ENCODE data around the gene NUP98.

The NUP98 gene

DNA sequence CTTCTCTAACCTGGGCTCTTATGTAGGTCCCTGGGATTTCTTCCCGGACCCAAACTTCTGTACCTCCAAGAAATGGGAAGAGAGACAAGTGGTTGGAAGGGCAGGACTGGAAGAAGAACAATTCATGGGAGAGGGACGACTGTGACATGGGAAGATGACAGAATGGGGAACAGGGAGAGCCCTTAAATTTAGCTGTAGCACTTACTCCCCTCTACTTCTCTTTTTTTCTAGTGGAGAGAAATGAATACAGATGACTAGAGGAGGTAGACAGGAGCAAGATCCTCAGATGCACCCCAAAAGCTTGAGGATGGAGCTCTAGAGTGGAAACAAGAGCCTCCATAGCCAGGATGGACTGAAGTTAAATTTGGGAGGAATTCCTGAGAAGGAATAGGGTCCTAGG is 41.1 kb upstream of the NUP98 start:
- H3K27ac ChIP-seq, result no peak overlapping the region
- no peak overlapping the region for H3K4me3 ChIP-seq
- H3K9ac ChIP-seq (ENCODE audit: insufficient read length), result no peak overlapping the region
- H3K36me3 ChIP-seq (ENCODE audit: insufficient read depth, low read length), result peaks cover 6% of the 10 kb centered on the region; the same call in 1 of the 2 replicates
- DNase-seq (ENCODE audit: low read depth, low spot score), result no peak
- TF ChIP-seq EZH2 (IDR thresholded peaks at IDR 0.05) (no peak), FOXP2 (optimal IDR thresholded peaks at IDR 0.05; ENCODE audit: control extremely low read depth, extremely low read length, insufficient read depth) (no peak), POLR2AphosphoS5 (IDR thresholded peaks at IDR 0.05; ENCODE audit: borderline replicate concordance, low read depth, low read length) (no peak)
- H3K9me3 ChIP-seq (ENCODE audit: low read depth, low read length), result no peaks in the 10 kb centered on the region

DNA sequence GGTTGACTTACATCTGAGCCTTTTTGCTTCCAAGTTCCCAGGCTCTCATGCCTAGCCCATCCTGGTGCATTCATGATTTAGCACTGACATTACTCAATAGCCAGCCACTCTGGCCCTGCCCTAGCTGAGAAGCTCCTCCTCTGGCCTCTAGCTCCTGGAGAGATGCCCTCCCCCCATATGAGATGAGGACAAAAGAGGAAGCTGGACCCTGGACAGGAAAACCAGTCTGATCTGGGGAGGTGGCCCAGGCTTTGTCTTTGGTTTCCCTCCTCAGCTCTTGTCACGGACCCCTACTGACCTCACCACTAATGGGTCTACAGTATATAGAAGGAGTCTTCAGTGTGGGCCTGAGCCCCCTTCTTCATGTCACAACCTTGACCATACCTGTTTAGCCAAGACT is 40.4 kb upstream of the NUP98 start:
- no peak overlapping the region for H3K4me3 ChIP-seq
- H3K9ac ChIP-seq (ENCODE audit: insufficient read length), result no peak overlapping the region
- peaks cover 6% of the 10 kb centered on the region; the same call in 1 of the 2 replicates for H3K36me3 ChIP-seq (ENCODE audit: insufficient read depth, low read length)
- H3K9me3 ChIP-seq (ENCODE audit: low read depth, low read length), result no peaks in the 10 kb centered on the region
- no peak for DNase-seq (ENCODE audit: low read depth, low spot score)
- H3K27ac ChIP-seq, result no peak overlapping the region
- TF ChIP-seq POLR2AphosphoS5 (IDR thresholded peaks at IDR 0.05; ENCODE audit: borderline replicate concordance, low read depth, low read length) (no peak), EZH2 (IDR thresholded peaks at IDR 0.05) (no peak), FOXP2 (optimal IDR thresholded peaks at IDR 0.05; ENCODE audit: control extremely low read depth, extremely low read length, insufficient read depth) (no peak)

DNA sequence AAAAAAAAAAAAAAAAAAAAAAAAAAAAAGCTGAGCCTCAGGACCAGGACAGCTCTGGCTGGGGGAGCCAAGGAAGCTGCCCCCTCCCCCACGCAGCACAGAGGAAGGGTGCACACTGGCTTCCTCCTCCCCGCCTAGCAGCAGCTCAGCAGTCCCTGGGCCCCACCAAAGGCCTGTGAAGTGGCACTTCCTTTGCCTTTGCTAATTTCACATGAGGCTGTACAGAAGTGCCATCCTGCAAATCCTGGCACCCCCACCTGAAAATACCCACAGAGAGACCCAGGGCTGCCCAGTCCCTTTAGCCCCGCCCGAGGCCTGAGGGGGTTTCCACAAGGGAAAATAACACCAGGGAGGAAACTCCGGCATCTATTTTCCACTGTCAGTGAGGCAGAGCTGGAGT is 39.5 kb upstream of the NUP98 start:
- H3K9me3 ChIP-seq (ENCODE audit: low read depth, low read length), result no peaks in the 10 kb centered on the region
- no peak overlapping the region for H3K4me3 ChIP-seq
- TF ChIP-seq FOXP2 (optimal IDR thresholded peaks at IDR 0.05; ENCODE audit: control extremely low read depth, extremely low read length, insufficient read depth) (no peak), EZH2 (IDR thresholded peaks at IDR 0.05) (no peak), POLR2AphosphoS5 (IDR thresholded peaks at IDR 0.05; ENCODE audit: borderline replicate concordance, low read depth, low read length) (no peak)
- DNase-seq (ENCODE audit: low read depth, low spot score), result no peak
- H3K9ac ChIP-seq (ENCODE audit: insufficient read length), result no peak overlapping the region
- H3K36me3 ChIP-seq (ENCODE audit: insufficient read depth, low read length), result peaks cover 6% of the 10 kb centered on the region; the same call in 1 of the 2 replicates
- no peak overlapping the region for H3K27ac ChIP-seq

- Histone ChIP-seq H3K9ac (ENCODE audit: insufficient read length) (no peak overlapping the region), H3K36me3 (ENCODE audit: insufficient read depth, low read length) (peaks cover 9% of the 10 kb centered on the region; the same call in 1 of the 2 replicates), H3K27ac (no peak overlapping the region), H3K4me3 (no peak overlapping the region), H3K9me3 (ENCODE audit: low read depth, low read length) (no peaks in the 10 kb centered on the region)
- TF ChIP-seq EZH2 (IDR thresholded peaks at IDR 0.05) (no peak), POLR2AphosphoS5 (IDR thresholded peaks at IDR 0.05; ENCODE audit: borderline replicate concordance, low read depth, low read length) (no peak), FOXP2 (optimal IDR thresholded peaks at IDR 0.05; ENCODE audit: control extremely low read depth, extremely low read length, insufficient read depth) (no peak)
- DNase-seq (ENCODE audit: low read depth, low spot score), result no peak
Measured at GRCh38 chr11:3835751-3836150, 38.4 kb upstream of the NUP98 start.

DNA sequence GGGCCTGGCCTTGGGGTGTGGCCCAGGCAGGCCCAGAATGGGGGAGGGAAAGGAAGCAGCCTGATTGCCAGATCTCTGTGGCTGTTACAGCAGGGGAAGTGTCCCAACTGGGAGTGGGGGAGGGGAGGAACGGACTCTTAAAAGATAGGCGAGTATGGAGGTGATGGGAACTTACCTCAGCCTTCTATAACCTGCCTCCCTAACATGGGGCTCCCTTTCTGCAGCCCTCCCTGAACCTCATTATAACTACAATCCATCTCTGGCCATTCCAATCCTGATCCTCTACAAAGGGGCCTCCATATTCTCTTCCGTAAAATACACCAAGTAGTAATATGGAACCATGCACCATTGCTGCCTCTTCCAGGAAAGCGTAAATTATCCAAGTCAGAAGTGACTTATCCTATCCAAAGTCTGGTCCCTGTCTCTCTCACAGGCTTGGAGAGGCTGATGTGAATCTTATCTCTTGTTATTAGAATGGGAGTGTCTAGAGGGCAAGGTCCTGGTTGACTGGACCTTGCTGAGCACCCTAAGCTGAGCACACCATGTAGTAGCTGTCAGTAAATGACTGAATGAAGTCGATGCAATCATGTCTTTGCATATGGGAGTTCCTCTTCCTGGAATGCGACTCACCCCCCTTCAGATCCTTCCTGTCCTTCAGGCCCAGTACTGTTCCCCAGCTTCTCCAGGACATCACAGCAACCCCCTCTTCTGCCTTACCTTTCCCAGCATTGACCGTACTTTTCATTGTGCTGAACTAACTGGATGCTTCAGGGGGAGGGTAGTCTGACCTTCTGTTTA is 37.5 kb upstream of the NUP98 start:
- Histone ChIP-seq H3K36me3 (ENCODE audit: insufficient read depth, low read length) (peaks cover 14% of the 10 kb centered on the region; the same call in 1 of the 2 replicates), H3K9me3 (ENCODE audit: low read depth, low read length) (no peaks in the 10 kb centered on the region), H3K4me3 (no peak overlapping the region), H3K9ac (ENCODE audit: insufficient read length) (no peak overlapping the region), H3K27ac (no peak overlapping the region)
- no peak for DNase-seq (ENCODE audit: low read depth, low spot score)
- TF ChIP-seq EZH2 (IDR thresholded peaks at IDR 0.05), result no peak
- no peak for TF ChIP-seq POLR2AphosphoS5 (IDR thresholded peaks at IDR 0.05; ENCODE audit: borderline replicate concordance, low read depth, low read length)
- TF ChIP-seq FOXP2 (optimal IDR thresholded peaks at IDR 0.05; ENCODE audit: control extremely low read depth, extremely low read length, insufficient read depth), result no peak

DNA sequence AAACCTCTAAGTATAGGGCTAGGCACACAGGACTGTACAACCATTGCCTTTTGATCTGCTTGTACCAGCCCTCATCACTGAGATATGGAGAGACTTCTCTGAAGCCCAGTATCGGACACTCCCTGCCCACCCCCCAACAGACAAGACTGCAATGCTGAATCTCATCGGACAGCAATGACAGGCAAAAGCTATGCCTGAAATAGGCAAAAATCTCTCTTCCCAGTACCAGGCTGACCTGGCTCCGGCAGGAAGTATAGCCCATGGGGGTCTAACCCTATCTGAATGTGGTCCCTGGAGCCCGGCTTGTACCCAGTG is 37.0 kb upstream of the NUP98 start:
- Histone ChIP-seq H3K4me3 (no peak overlapping the region), H3K9me3 (ENCODE audit: low read depth, low read length) (no peaks in the 10 kb centered on the region), H3K9ac (ENCODE audit: insufficient read length) (no peak overlapping the region), H3K27ac (no peak overlapping the region), H3K36me3 (ENCODE audit: insufficient read depth, low read length) (peaks cover 15% of the 10 kb centered on the region; the same call in 1 of the 2 replicates)
- TF ChIP-seq FOXP2 (optimal IDR thresholded peaks at IDR 0.05; ENCODE audit: control extremely low read depth, extremely low read length, insufficient read depth), result no peak
- no peak for DNase-seq (ENCODE audit: low read depth, low spot score)

GRCh38 chr11:3833449-3833848 is 36.1 kb upstream of the NUP98 start:
- TF ChIP-seq FOXP2 (optimal IDR thresholded peaks at IDR 0.05; ENCODE audit: control extremely low read depth, extremely low read length, insufficient read depth), result no peak
- TF ChIP-seq EZH2 (IDR thresholded peaks at IDR 0.05), result no peak
- no peak for TF ChIP-seq POLR2AphosphoS5 (IDR thresholded peaks at IDR 0.05; ENCODE audit: borderline replicate concordance, low read depth, low read length)
- no peak overlapping the region for H3K9ac ChIP-seq (ENCODE audit: insufficient read length)
- no peak overlapping the region for H3K27ac ChIP-seq
- no peak overlapping the region for H3K4me3 ChIP-seq
- no peak for DNase-seq (ENCODE audit: low read depth, low spot score)
- H3K36me3 ChIP-seq (ENCODE audit: insufficient read depth, low read length), result peaks cover 15% of the 10 kb centered on the region; the same call in 1 of the 2 replicates
- H3K9me3 ChIP-seq (ENCODE audit: low read depth, low read length), result no peaks in the 10 kb centered on the region

DNA sequence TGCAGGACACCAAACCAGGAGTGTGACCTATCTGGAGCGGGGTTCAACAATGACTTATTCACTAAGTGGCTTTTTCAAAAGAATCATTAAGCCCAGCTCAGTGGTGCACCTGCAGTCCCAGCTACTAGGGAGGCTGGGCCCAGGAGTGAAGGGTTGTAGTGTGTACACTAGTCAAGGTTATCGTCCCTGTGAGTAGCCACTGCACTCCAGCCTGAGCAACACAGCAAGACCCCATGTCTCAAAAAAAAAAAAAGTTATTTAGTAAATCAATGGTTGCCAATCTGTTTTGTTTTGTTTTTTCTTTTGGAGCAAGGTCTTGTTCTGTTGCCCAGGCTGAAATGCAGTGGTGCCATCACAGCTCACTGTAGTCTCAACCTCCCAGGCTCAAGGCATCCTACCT is 35.5 kb upstream of the NUP98 start:
- DNase-seq (ENCODE audit: low read depth, low spot score), result no peak
- H3K27ac ChIP-seq, result no peak overlapping the region
- H3K9ac ChIP-seq (ENCODE audit: insufficient read length), result no peak overlapping the region
- H3K36me3 ChIP-seq (ENCODE audit: insufficient read depth, low read length), result peaks cover 15% of the 10 kb centered on the region; the same call in 1 of the 2 replicates
- H3K9me3 ChIP-seq (ENCODE audit: low read depth, low read length), result no peaks in the 10 kb centered on the region
- TF ChIP-seq FOXP2 (optimal IDR thresholded peaks at IDR 0.05; ENCODE audit: control extremely low read depth, extremely low read length, insufficient read depth) (no peak), EZH2 (IDR thresholded peaks at IDR 0.05) (no peak), POLR2AphosphoS5 (IDR thresholded peaks at IDR 0.05; ENCODE audit: borderline replicate concordance, low read depth, low read length) (no peak)
- no peak overlapping the region for H3K4me3 ChIP-seq

Data from SK-N-MC (cell line).